ENCODE results near the gene PWWP3B. TPM values are rescaled to one million over a fixed set of nuclear protein-coding genes. Genes with fewer than 3 reads are reported as not detected.

PWWP3B gene
- total RNA-seq, result 0.24 TPM
- polyA plus RNA-seq, result 0.07 TPM
- long read RNA-seq, donor 1, result 0 reads
- long read RNA-seq, donor 2, result 0 reads
- long read RNA-seq, donor 3, partial matches to known transcripts, result 0 of 1 reads
- long read RNA-seq, donor 3, other reads (novel, unspliced or antisense), result 0 of 1 reads
- long read RNA-seq, donor 4, result 0 reads
- long read RNA-seq, donor 5, result 0 reads
- long read RNA-seq, donor 6, partial matches to known transcripts, result 0 of 1 reads
- long read RNA-seq, donor 6, other reads (novel, unspliced or antisense), result 0 of 1 reads
- long read RNA-seq, donor 7, result 0 reads
- long read RNA-seq, donor 8, full-length matches to known transcripts, result 1 of 1 reads
- long read RNA-seq, donor 8, partial matches to known transcripts, result 0 of 1 reads
- long read RNA-seq, donor 8, other reads (novel, unspliced or antisense), result 0 of 1 reads
- long read RNA-seq, donor 9, result 0 reads
- long read RNA-seq, donor 10, result 0 reads

DNA sequence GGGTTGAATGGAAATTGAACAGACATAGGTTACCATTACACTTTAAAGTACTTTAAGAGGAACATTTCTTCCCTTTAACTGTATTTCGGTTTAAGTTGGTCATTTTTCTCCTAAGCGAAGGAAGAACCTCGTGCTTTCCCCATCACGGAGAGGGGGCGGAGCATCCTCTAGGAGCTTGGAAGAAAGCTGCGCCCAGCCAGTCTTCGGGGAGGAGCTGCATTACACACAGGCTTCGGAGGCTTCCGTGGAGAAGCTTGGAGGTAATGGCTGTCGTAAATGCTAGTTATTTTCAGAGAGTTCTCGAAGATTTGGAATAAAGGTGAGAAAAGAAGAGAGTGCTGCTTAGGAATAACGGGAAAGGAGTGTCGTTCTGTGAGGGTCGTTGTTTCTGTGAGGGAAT, at the start of gene PWWP3B:
Gene PWWP3B (plus strand): TSS at position 199 of the 400 bp plus-strand sequence. CDS start 37,128 bp downstream, outside the sequence.
- Histone ChIP-seq H3K27me3 (ENCODE audit: control insufficient read depth in 2 of 2, insufficient read depth in 1 of 2, low read length in 1 of 2) (no peaks in the 10 kb centered on the region), H3K4me1 (ENCODE audit: control insufficient read depth in 2 of 2, insufficient read depth in 2 of 2, low read length in 2 of 2) (no peaks in the 10 kb centered on the region), H3K27ac (ENCODE audit: low read depth in 1 of 2, low read length in 1 of 2) (no peak within 1 kb of the TSS), H3K36me3 (ENCODE audit: control insufficient read depth in 2 of 2, insufficient read depth in 2 of 2, low read length in 1 of 2) (no peaks in the 10 kb centered on the region), H3K4me3 (ENCODE audit: low read length in 2 of 2) (no peak within 1 kb of the TSS), H3K9me3 (ENCODE audit: control insufficient read depth in 2 of 2, insufficient read depth in 1 of 2, low read length in 1 of 2) (no peaks in the 10 kb centered on the region)
- DNase-seq (ENCODE audit: low read depth in 6 of 9, low spot score in 9 of 9), result no peak
- WGBS, result 18% methylated on average over 14 of the region's 14 CpGs

DNA sequence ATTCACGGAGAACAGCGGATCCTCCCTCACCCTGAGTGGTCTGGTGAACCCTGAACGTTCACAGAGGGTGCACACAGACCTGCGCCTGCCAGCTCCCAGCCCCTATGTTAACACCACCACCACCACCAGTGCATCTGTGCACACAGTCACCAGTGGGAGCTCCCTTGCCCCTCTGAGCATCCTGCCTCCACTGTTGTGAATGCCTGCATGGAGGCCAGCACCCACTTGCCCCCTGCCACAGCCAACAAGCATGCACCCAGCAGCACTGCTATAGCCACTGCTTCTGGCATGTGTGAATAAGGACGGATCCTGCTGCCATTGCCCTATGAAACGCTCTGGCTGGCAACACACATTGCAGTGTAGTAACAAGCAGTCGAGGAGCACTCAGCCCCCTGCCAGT, 29.1 kb upstream of the PWWP3B start:
- peaks cover 0 to 11% of the 10 kb centered on the region in 2 donors for H3K9me3 ChIP-seq (ENCODE audit: control insufficient read depth in 2 of 2, insufficient read depth in 1 of 2, low read length in 1 of 2)
- no peaks in the 10 kb centered on the region for H3K27me3 ChIP-seq (ENCODE audit: control insufficient read depth in 2 of 2, insufficient read depth in 1 of 2, low read length in 1 of 2)
- 92% methylated on average over 7 of the region's 7 CpGs for whole genome bisulfite sequencing
- DNase-seq (ENCODE audit: low read depth in 6 of 9, low spot score in 9 of 9), result no peak
- H3K27ac ChIP-seq (ENCODE audit: low read depth in 1 of 2, low read length in 1 of 2), result no peak overlapping the region
- H3K4me3 ChIP-seq (ENCODE audit: low read length in 2 of 2), result no peak overlapping the region
- H3K36me3 ChIP-seq (ENCODE audit: control insufficient read depth in 2 of 2, insufficient read depth in 2 of 2, low read length in 1 of 2), result no peaks in the 10 kb centered on the region
- no peaks in the 10 kb centered on the region for H3K4me1 ChIP-seq (ENCODE audit: control insufficient read depth in 2 of 2, insufficient read depth in 2 of 2, low read length in 2 of 2)

DNA sequence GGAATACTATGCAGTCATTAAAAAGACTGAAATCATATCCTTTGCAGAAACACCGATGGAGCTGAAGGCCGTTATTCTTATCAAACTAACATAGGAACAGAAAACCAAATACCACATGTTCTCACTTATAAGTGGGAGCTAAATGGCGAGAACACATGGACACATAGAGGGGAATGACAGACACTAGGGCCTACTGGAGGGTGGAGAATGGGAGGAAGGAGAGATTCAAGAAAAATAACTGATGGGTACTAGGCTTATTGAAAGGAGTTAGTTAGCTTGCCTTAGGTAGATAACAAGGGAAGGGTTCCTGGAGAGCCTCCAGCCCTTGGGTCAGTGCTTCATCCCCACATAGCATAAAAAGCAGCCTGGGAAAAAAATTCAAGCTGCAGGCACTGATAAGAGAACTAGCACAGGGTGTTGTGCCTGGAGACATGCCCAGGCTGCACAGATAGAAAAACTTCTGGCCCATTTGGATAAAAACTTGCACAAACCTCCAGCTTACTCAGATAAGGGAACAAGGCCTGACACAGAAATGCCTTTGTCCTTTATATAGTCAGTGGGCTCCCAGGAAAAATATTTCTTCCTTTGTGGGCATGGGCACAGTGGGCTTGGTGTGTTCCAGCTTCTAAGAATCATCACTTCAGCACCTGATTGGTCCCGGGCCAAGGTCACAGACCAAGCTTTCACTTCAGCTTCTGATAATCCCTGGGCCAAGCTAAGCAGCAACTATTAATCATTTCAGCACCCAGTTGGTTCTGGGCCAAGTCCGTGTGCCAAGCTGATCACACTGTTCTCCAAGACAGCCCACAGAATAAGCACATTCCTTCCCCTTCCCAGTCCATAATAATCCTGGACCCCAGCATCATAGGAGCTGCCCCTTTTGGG, 23.1 kb upstream of the PWWP3B start:
- 90% methylated on average over 5 of the region's 5 CpGs for WGBS
- Histone ChIP-seq H3K4me1 (ENCODE audit: control insufficient read depth in 2 of 2, insufficient read depth in 2 of 2, low read length in 2 of 2) (no peaks in the 10 kb centered on the region), H3K36me3 (ENCODE audit: control insufficient read depth in 2 of 2, insufficient read depth in 2 of 2, low read length in 1 of 2) (no peaks in the 10 kb centered on the region), H3K9me3 (ENCODE audit: control insufficient read depth in 2 of 2, insufficient read depth in 1 of 2, low read length in 1 of 2) (no peaks in the 10 kb centered on the region), H3K4me3 (ENCODE audit: low read length in 2 of 2) (no peak overlapping the region), H3K27me3 (ENCODE audit: control insufficient read depth in 2 of 2, insufficient read depth in 1 of 2, low read length in 1 of 2) (no peaks in the 10 kb centered on the region), H3K27ac (ENCODE audit: low read depth in 1 of 2, low read length in 1 of 2) (no peak overlapping the region)
- DNase-seq (ENCODE audit: low read depth in 6 of 9, low spot score in 9 of 9), result no peak

DNA sequence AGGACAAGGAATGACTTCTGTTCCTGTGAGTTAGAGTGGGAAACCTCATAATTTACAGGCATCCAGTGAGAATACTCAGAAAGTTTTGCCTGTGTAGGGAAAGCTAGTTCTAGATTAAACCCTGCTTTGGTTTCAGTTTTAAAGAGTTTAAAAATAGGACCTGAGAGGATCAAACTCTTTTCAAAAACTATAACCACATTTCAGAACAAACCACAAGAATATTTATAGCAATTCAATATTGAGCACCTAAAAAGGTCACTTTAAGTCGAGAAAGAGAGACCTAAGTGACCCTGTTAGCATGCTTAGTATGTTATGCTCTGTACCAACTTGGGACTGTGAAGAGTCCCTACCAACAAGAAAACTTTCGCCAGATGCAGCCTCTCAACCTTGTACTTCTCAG, 17.4 kb upstream of the PWWP3B start:
- no peak overlapping the region for H3K4me3 ChIP-seq (ENCODE audit: low read length in 2 of 2)
- H3K9me3 ChIP-seq (ENCODE audit: control insufficient read depth in 2 of 2, insufficient read depth in 1 of 2, low read length in 1 of 2), result no peaks in the 10 kb centered on the region
- H3K27ac ChIP-seq (ENCODE audit: low read depth in 1 of 2, low read length in 1 of 2), result no peak overlapping the region
- WGBS, result 79% methylated on average over 2 of the region's 2 CpGs
- H3K4me1 ChIP-seq (ENCODE audit: control insufficient read depth in 2 of 2, insufficient read depth in 2 of 2, low read length in 2 of 2), result no peaks in the 10 kb centered on the region
- DNase-seq (ENCODE audit: low read depth in 6 of 9, low spot score in 9 of 9), result no peak
- no peaks in the 10 kb centered on the region for H3K36me3 ChIP-seq (ENCODE audit: control insufficient read depth in 2 of 2, insufficient read depth in 2 of 2, low read length in 1 of 2)
- no peaks in the 10 kb centered on the region for H3K27me3 ChIP-seq (ENCODE audit: control insufficient read depth in 2 of 2, insufficient read depth in 1 of 2, low read length in 1 of 2)

DNA sequence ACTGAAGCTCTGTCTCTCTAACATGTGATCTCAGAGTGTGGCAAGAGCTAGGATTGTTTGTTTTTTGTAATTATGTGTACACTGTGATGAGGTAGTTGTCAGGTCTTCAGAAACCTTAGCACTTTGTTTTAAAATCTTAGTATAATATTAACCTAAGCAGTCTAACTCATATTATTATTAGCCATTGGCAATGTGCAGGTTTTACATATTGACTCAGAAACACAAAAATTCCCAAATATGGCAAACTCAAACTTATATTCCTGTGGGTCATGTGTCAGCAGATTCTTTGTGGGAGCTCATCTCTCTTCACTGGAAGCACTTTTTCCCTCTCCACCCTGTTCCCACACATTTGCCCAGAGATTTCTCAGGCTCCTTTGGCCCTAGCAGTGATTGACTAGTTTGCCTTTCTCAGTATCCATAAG, 8.2 kb upstream of the PWWP3B start:
- Histone ChIP-seq H3K4me3 (ENCODE audit: low read length in 2 of 2) (no peak overlapping the region), H3K36me3 (ENCODE audit: control insufficient read depth in 2 of 2, insufficient read depth in 2 of 2, low read length in 1 of 2) (no peaks in the 10 kb centered on the region), H3K27ac (ENCODE audit: low read depth in 1 of 2, low read length in 1 of 2) (no peak overlapping the region), H3K4me1 (ENCODE audit: control insufficient read depth in 2 of 2, insufficient read depth in 2 of 2, low read length in 2 of 2) (no peaks in the 10 kb centered on the region), H3K27me3 (ENCODE audit: control insufficient read depth in 2 of 2, insufficient read depth in 1 of 2, low read length in 1 of 2) (no peaks in the 10 kb centered on the region), H3K9me3 (ENCODE audit: control insufficient read depth in 2 of 2, insufficient read depth in 1 of 2, low read length in 1 of 2) (no peaks in the 10 kb centered on the region)
- DNase-seq (ENCODE audit: low read depth in 6 of 9, low spot score in 9 of 9), result no peak

DNA sequence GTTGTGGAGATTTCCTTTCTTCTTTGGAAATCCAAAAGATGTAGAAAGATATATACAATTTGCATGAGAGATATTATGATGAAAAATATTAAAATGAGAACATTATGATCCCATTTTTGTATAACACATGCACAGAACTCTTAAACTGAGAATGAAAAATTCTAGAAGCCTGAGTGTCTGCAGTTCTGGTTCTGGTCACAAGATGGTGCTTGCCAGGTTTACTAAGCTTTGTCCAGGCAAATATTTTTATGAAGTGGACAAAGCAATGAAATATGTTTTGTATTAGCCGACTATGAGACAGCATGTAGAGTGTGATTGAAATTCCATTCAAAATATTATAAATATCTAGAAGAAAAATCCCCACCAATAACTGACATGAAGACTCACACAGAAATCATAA, 2.2 kb downstream of the PWWP3B start:
- H3K27me3 ChIP-seq (ENCODE audit: control insufficient read depth in 2 of 2, insufficient read depth in 1 of 2, low read length in 1 of 2), result no peaks in the 10 kb centered on the region
- no peak overlapping the region for H3K27ac ChIP-seq (ENCODE audit: low read depth in 1 of 2, low read length in 1 of 2)
- no peak for DNase-seq (ENCODE audit: low read depth in 6 of 9, low spot score in 9 of 9)
- no peaks in the 10 kb centered on the region for H3K4me1 ChIP-seq (ENCODE audit: control insufficient read depth in 2 of 2, insufficient read depth in 2 of 2, low read length in 2 of 2)
- H3K36me3 ChIP-seq (ENCODE audit: control insufficient read depth in 2 of 2, insufficient read depth in 2 of 2, low read length in 1 of 2), result no peaks in the 10 kb centered on the region
- H3K9me3 ChIP-seq (ENCODE audit: control insufficient read depth in 2 of 2, insufficient read depth in 1 of 2, low read length in 1 of 2), result no peaks in the 10 kb centered on the region
- no peak overlapping the region for H3K4me3 ChIP-seq (ENCODE audit: low read length in 2 of 2)
- WGBS, result 69% methylated on average over 1 of the region's 1 CpG

DNA sequence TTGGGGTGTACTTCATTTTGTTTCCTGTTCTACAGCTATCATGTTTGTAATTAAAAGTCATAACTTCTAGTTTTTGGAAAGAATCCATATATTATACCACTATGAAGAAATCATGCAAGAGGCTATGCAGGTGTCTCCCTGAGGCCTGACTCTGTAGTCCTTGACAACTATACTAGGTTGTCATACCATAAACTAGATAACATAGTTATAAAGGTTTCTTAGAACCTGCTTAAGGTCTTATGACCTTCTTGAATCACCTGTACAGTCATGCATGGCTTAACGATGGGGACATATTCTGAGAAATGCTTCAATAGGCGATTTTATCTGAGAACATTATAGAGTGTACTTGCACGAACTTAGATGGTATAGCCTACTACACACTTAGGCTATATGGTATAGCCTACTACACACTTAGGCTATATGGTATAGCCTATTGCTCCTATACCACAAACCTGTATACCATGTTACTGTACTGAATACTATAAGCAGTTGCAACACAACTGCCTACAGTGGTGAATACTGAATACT, 3.3 kb downstream of the PWWP3B start:
- no peak overlapping the region for H3K4me3 ChIP-seq (ENCODE audit: low read length in 2 of 2)
- DNase-seq (ENCODE audit: low read depth in 6 of 9, low spot score in 9 of 9), result no peak
- 93% methylated on average over 3 of the region's 3 CpGs for WGBS

DNA sequence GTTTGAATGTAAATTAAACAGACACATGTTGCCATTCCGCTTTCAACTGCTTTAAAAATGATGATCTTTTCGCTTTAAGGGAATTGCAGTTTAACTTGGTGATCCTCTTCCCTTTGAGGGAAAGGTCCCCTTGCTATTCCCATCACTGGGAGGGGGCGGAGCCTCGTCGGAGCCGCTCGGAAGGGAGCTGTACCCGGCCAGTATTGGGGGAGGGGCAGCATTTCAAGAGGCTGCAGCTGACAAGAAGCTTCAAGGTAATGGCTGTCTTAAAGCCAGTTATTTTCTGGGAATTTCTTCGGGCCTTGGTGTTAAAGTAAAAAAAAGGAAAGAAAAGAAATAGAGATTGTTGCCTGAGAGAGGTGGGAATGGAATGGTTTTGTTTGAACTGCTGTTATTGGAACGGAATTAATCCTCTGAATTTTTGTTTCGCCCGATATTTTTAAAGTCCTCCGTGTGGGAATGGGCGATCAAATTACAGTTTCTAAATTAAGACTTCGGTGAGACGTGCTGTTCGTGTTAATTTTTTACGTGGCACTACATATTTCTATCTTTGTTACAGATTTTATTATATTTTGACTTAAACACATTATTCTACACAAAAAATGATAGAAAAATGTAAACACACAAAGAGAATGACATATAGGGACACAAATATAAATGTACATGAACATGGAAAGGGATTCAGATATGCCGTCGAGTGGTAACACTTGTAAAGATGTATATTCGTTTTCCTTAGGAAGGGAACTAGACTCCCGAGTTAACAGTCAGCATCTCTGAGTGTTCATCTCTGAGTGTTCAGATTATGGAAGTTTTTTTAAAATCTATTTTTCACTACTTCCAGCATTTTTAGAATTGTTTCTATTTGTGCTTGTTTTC, 9.2 kb downstream of the PWWP3B start:
- WGBS, result 34% methylated on average over 22 of the region's 22 CpGs
- Histone ChIP-seq H3K4me3 (ENCODE audit: low read length in 2 of 2) (no peak overlapping the region), H3K36me3 (ENCODE audit: control insufficient read depth in 2 of 2, insufficient read depth in 2 of 2, low read length in 1 of 2) (no peaks in the 10 kb centered on the region), H3K9me3 (ENCODE audit: control insufficient read depth in 2 of 2, insufficient read depth in 1 of 2, low read length in 1 of 2) (no peaks in the 10 kb centered on the region), H3K27me3 (ENCODE audit: control insufficient read depth in 2 of 2, insufficient read depth in 1 of 2, low read length in 1 of 2) (no peaks in the 10 kb centered on the region), H3K27ac (ENCODE audit: low read depth in 1 of 2, low read length in 1 of 2) (no peak overlapping the region), H3K4me1 (ENCODE audit: control insufficient read depth in 2 of 2, insufficient read depth in 2 of 2, low read length in 2 of 2) (no peaks in the 10 kb centered on the region)
- no peak for DNase-seq (ENCODE audit: low read depth in 6 of 9, low spot score in 9 of 9)

More for the DNA sequence above, 3.3 kb downstream of the PWWP3B start:
- no peaks in the 10 kb centered on the region for H3K9me3 ChIP-seq (ENCODE audit: control insufficient read depth in 2 of 2, insufficient read depth in 1 of 2, low read length in 1 of 2)
- H3K36me3 ChIP-seq (ENCODE audit: control insufficient read depth in 2 of 2, insufficient read depth in 2 of 2, low read length in 1 of 2), result no peaks in the 10 kb centered on the region
- no peaks in the 10 kb centered on the region for H3K27me3 ChIP-seq (ENCODE audit: control insufficient read depth in 2 of 2, insufficient read depth in 1 of 2, low read length in 1 of 2)
- H3K4me1 ChIP-seq (ENCODE audit: control insufficient read depth in 2 of 2, insufficient read depth in 2 of 2, low read length in 2 of 2), result no peaks in the 10 kb centered on the region
- no peak overlapping the region for H3K27ac ChIP-seq (ENCODE audit: low read depth in 1 of 2, low read length in 1 of 2)

Data from thymus (tissue), 14 donors.